Transverse colon (tissue), 4 donors: ENCODE measurements around the gene GMNN.

Experiments
- CTCF ChIP-seq, 5 experiments: fragments of 200-600 bp in 3 of 5; fragments of 450-650 bp in 2 of 5; sonication (generic) in 3 of 5; IDR thresholded peaks; 1 replicate in 2 of 5; 2 replicates in 3 of 5; pipeline ENCODE4 v1.5.1; 2016 to 2017; ENCODE audit warnings: antibody characterized with exemption in 5 of 5, inconsistent platforms in 3 of 5, mild to moderate bottlenecking in 2 of 5, moderate library complexity in 1 of 5
- EP300 ChIP-seq: sonication (generic); formaldehyde crosslinking; IDR thresholded peaks from one replicate; pipeline ENCODE4 v1.6.1; 2017; ENCODE audit warnings: antibody characterized with exemption, low read depth
- POLR2AphosphoS5 ChIP-seq, 3 donors: sonication (generic); formaldehyde crosslinking; IDR thresholded peaks; one replicate each; pipeline ENCODE4 v1.6.1; 2016; ENCODE audit warnings: antibody characterized with exemption in 3 of 3

- TF ChIP-seq CTCF (IDR thresholded peaks at IDR 0.05), result no peak
- TF ChIP-seq POLR2AphosphoS5 (IDR thresholded peaks at IDR 0.05), result peak in 1 of 3 donors; percentile 38
- TF ChIP-seq EP300, result no peak
Measured at GRCh38 chr6:24779416-24780016, 4.8 kb downstream of the GMNN start.
